ENCODE data around the gene ACAP1.
"Not testable (repeated sequence)": the region's sequence is repeated elsewhere in the genome, so short reads cannot be mapped to it uniquely, and the experiment has no call there.

Gene ACAP1

DNA sequence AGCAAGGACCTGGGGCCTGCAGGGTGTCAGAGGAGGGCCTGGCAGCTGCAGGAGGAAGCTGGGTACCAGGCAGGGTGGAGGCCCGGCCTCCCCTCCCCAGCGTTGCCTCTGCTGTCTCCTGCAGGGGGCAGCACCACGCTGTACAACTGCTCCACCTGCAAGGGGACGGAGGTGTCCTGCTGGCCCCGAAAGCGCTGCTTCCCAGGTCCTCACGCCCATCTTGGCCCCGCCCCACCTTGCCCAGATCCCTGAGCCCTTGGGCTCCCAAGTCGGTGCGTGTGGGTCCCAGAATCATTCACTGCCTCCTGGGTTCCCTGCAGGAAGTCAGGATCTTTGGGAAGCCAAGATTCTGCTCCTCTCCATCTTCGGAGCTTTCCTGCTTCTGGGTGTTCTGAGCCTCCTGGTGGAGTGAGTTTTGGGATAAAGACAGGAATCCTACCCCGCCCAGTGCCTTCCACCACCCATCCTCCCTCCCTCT lies 19.8 kb downstream of the ACAP1 start:
- peaks cover 25% of the 10 kb centered on the region for H3K79me2 ChIP-seq (ENCODE audit: control insufficient read depth, insufficient read depth, low read length, unreplicated experiment)
- no peak overlapping the region for H3K27ac ChIP-seq (ENCODE audit: low read depth, low read length)
- peaks cover 30% of the 10 kb centered on the region for H3K4me1 ChIP-seq (ENCODE audit: control insufficient read depth, insufficient read depth, low read length, unreplicated experiment)
- no peak overlapping the region for H3K4me3 ChIP-seq (ENCODE audit: low read depth, low read length)
- H3K36me3 ChIP-seq (ENCODE audit: insufficient read depth, low read length) = no peaks in the 10 kb centered on the region
- no peak overlapping the region for H2AFZ ChIP-seq (ENCODE audit: low read length, unreplicated experiment)
- H3K27me3 ChIP-seq (ENCODE audit: insufficient read depth, low read length) = no peaks in the 10 kb centered on the region

DNA sequence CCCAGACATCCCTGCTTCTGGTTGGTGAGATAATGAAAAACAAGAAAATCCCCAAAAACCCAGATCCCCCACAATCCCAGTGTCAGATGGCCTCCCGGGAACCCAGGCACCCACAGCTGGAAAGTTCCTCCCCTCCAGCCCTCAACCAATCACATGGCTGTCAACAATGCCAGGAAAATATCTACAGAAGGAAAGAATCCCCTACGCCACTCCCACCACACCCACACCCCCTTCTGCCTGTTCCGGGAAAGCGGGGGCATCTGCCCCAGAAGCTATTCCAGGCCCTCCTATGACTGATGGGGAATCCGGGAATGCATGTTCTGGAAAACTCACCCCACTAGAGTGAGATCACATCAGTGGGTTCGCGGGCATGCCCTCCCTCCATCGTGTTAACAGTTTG lies 20.4 kb downstream of the ACAP1 start:
- peaks cover 23% of the 10 kb centered on the region for H3K79me2 ChIP-seq (ENCODE audit: control insufficient read depth, insufficient read depth, low read length, unreplicated experiment)
- H3K36me3 ChIP-seq (ENCODE audit: insufficient read depth, low read length) = no peaks in the 10 kb centered on the region
- no peak overlapping the region for H2AFZ ChIP-seq (ENCODE audit: low read length, unreplicated experiment)
- H3K27me3 ChIP-seq (ENCODE audit: insufficient read depth, low read length) = no peaks in the 10 kb centered on the region
- peaks cover 30% of the 10 kb centered on the region for H3K4me1 ChIP-seq (ENCODE audit: control insufficient read depth, insufficient read depth, low read length, unreplicated experiment)
- no peak overlapping the region for H3K4me3 ChIP-seq (ENCODE audit: low read depth, low read length)
- no peak overlapping the region for H3K27ac ChIP-seq (ENCODE audit: low read depth, low read length)

DNA sequence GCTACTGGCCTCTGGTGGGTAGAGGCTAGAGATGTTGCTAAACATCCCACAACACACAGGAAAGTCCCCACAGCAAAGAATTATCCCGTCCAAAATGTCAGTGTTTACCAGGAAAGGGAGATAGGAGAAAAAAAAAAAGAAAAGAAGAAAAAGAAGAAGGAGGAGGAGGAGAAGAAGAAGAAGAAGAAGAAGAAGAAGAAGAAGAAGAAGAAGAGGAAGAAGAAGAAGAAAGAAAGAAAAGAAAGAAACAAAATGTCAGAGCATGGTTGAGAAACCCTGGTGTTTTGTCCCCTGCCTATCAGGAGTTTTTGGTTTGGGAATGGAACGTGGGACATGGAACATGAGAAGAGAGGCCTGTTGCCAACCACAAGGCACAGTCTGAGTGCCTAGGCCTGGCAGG lies 21.1 kb downstream of the ACAP1 start:
- Histone ChIP-seq H3K27me3 (ENCODE audit: insufficient read depth, low read length) (no peaks in the 10 kb centered on the region), H3K79me2 (ENCODE audit: control insufficient read depth, insufficient read depth, low read length, unreplicated experiment) (peaks cover 19% of the 10 kb centered on the region), H3K4me1 (ENCODE audit: control insufficient read depth, insufficient read depth, low read length, unreplicated experiment) (peaks cover 30% of the 10 kb centered on the region), H3K4me3 (ENCODE audit: low read depth, low read length) (no peak overlapping the region), H2AFZ (ENCODE audit: low read length, unreplicated experiment) (no peak overlapping the region), H3K27ac (ENCODE audit: low read depth, low read length) (no peak overlapping the region), H3K36me3 (ENCODE audit: insufficient read depth, low read length) (no peaks in the 10 kb centered on the region)

DNA sequence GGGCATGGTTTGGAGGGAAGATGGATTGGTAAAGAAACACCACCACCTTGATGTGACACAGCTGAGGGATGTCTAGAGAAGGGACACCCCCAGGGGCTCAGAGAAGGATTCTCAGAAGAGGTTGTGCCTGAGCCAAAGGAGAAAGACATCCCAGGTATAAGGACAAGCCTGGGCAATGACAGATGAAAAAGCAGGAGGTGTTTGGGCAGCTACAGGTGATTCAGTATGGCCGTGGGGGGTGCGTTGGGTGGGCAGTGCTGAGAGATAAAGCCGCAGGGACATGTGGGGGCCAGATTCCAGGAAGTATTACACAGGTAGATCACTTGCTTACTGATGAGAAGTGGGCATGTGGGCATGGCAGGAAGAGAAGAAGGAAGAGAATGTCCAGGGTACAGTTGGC lies 25.6 kb downstream of the ACAP1 start:
- H3K27me3 ChIP-seq (ENCODE audit: insufficient read depth, low read length) = no peaks in the 10 kb centered on the region
- no peaks in the 10 kb centered on the region for H3K79me2 ChIP-seq (ENCODE audit: control insufficient read depth, insufficient read depth, low read length, unreplicated experiment)
- no peaks in the 10 kb centered on the region for H3K36me3 ChIP-seq (ENCODE audit: insufficient read depth, low read length)
- no peak overlapping the region for H3K4me3 ChIP-seq (ENCODE audit: low read depth, low read length)
- no peak overlapping the region for H3K27ac ChIP-seq (ENCODE audit: low read depth, low read length)
- no peaks in the 10 kb centered on the region for H3K4me1 ChIP-seq (ENCODE audit: control insufficient read depth, insufficient read depth, low read length, unreplicated experiment)
- no peak overlapping the region for H2AFZ ChIP-seq (ENCODE audit: low read length, unreplicated experiment)

DNA sequence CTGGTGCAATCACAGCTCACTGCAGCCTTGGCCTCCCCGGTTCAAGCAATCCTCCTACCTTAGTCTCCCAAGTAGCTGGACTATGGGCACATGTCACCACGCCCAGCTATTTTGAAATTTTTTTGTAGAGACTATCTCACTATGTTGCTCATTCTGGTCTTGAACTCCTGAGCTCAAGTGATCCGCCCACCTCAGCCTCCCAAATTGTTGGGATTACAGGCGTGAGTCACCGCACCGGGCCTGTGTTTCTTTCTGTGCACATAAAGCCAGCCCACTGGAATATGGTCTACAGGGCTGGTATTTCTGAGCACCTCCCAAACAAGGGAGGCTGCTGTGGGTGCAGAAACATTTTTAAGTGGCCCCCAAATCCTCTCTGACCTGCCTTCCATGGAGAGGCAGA lies 27.0 kb downstream of the ACAP1 start:
- H3K4me3 ChIP-seq (ENCODE audit: low read depth, low read length) = no peak overlapping the region
- H3K4me1 ChIP-seq (ENCODE audit: control insufficient read depth, insufficient read depth, low read length, unreplicated experiment) = no peaks in the 10 kb centered on the region
- H3K36me3 ChIP-seq (ENCODE audit: insufficient read depth, low read length) = no peaks in the 10 kb centered on the region
- H3K27ac ChIP-seq (ENCODE audit: low read depth, low read length) = no peak overlapping the region
- H2AFZ ChIP-seq (ENCODE audit: low read length, unreplicated experiment) = peak overlapping the region; percentile 25
- no peaks in the 10 kb centered on the region for H3K27me3 ChIP-seq (ENCODE audit: insufficient read depth, low read length)
- no peaks in the 10 kb centered on the region for H3K79me2 ChIP-seq (ENCODE audit: control insufficient read depth, insufficient read depth, low read length, unreplicated experiment)

DNA sequence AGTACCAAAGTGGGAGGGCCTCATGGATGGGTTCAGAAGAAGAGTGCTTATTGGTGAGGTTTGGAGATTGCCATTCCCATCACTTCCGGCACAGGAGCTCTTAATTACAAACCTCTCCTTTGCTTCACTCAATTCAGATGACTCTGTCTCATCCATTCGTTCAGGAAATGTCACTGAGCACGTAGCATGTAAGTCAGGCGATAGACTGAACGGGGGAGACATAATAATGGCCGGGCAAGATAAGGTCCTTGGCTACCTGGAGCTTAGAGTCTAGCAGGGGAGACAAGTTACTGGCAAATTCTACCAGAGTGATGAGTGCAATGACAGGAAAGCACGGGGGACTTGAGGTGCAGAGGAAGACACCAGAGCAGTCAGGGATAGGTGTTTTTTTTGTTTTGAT lies 29.6 kb downstream of the ACAP1 start:
- not testable (repeated sequence) for H2AFZ ChIP-seq (ENCODE audit: low read length, unreplicated experiment); H3K27me3 ChIP-seq (ENCODE audit: insufficient read depth, low read length); H3K4me3 ChIP-seq (ENCODE audit: low read depth, low read length); H3K4me1 ChIP-seq (ENCODE audit: control insufficient read depth, insufficient read depth, low read length, unreplicated experiment); H3K36me3 ChIP-seq (ENCODE audit: insufficient read depth, low read length); H3K27ac ChIP-seq (ENCODE audit: low read depth, low read length); H3K79me2 ChIP-seq (ENCODE audit: control insufficient read depth, insufficient read depth, low read length, unreplicated experiment)

DNA sequence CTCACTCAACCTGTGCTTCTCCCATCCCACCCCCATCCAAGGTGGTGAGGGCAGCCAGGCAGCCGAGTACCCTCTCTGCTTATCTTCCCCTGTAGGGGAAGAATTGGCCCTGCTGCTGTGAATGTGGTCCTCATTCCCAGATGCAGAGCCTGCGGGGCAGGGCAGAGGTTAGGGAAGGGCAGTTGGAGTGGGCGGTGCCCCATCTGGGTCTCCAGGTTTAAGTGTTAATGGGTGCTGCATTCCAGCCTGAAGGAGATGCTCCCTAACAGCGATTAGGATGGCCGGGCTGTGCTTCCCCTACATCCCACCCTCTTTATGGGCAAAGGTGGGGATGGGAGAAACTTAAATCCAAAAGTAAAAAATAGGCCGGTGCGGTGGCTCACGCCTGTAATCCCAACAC lies 30.8 kb downstream of the ACAP1 start:
- no peaks in the 10 kb centered on the region for H3K4me1 ChIP-seq (ENCODE audit: control insufficient read depth, insufficient read depth, low read length, unreplicated experiment)
- H3K36me3 ChIP-seq (ENCODE audit: insufficient read depth, low read length) = no peaks in the 10 kb centered on the region
- no peaks in the 10 kb centered on the region for H3K79me2 ChIP-seq (ENCODE audit: control insufficient read depth, insufficient read depth, low read length, unreplicated experiment)
- H3K4me3 ChIP-seq (ENCODE audit: low read depth, low read length) = no peak overlapping the region
- H3K27ac ChIP-seq (ENCODE audit: low read depth, low read length) = no peak overlapping the region
- no peaks in the 10 kb centered on the region for H3K27me3 ChIP-seq (ENCODE audit: insufficient read depth, low read length)
- no peak overlapping the region for H2AFZ ChIP-seq (ENCODE audit: low read length, unreplicated experiment)

DNA sequence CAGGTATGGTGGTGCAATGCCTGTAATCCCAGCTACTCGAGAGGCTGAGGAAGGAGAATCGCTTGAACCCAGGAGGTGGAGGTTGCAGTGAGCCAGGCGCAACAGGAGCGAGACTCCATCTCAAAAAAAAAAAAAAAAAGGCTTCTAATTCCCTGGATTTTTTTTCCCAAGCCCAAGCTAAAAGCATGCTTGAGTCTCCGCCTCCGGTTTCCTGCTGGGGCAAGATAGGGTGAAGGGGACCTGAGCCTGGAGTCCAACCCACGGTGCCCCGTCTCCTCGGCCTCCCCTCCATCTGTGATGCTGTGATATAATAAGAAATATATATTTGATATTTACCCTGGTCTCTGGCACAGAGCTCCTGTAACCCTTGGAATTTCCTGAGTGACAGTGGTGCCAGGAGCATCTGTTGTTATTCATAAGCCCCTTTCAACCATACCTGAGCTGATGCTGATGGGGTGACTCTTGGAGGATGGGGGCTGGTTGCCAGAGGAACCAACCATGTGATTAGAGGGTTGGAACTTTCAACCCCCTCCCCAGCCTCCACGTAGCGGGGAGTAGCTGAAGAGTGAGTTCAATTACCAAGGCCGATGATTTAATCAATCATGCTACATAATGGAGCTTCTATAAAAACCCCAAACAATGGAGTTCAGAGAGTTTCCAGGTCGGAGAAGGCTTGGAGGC lies 31.7 kb downstream of the ACAP1 start:
- no peaks in the 10 kb centered on the region for H3K36me3 ChIP-seq (ENCODE audit: insufficient read depth, low read length)
- no peak overlapping the region for H3K27ac ChIP-seq (ENCODE audit: low read depth, low read length)
- no peaks in the 10 kb centered on the region for H3K4me1 ChIP-seq (ENCODE audit: control insufficient read depth, insufficient read depth, low read length, unreplicated experiment)
- H3K4me3 ChIP-seq (ENCODE audit: low read depth, low read length) = no peak overlapping the region
- H3K79me2 ChIP-seq (ENCODE audit: control insufficient read depth, insufficient read depth, low read length, unreplicated experiment) = no peaks in the 10 kb centered on the region
- H3K27me3 ChIP-seq (ENCODE audit: insufficient read depth, low read length) = no peaks in the 10 kb centered on the region
- H2AFZ ChIP-seq (ENCODE audit: low read length, unreplicated experiment) = no peak overlapping the region

DNA sequence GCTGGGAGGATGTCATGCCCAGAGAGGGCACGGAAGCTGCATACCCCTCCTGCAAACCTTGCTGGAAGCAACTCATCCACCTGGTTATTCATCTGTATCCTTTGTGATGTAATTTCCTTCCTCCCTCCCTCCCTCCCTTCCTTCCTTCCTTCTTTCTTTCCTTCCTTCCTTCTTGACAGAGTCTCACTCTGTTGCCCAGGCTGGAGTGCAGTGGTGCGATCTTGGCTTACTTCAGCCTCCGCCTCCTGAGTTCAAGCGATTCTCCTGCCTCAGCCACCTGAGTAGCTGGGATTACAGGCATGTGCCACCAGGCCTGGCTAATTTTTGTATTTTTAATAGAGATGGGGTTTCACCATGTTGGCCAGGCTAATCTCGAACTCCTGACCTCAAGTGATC lies 32.3 kb downstream of the ACAP1 start:
- not testable (repeated sequence) for H3K4me3 ChIP-seq (ENCODE audit: low read depth, low read length); H2AFZ ChIP-seq (ENCODE audit: low read length, unreplicated experiment)

DNA sequence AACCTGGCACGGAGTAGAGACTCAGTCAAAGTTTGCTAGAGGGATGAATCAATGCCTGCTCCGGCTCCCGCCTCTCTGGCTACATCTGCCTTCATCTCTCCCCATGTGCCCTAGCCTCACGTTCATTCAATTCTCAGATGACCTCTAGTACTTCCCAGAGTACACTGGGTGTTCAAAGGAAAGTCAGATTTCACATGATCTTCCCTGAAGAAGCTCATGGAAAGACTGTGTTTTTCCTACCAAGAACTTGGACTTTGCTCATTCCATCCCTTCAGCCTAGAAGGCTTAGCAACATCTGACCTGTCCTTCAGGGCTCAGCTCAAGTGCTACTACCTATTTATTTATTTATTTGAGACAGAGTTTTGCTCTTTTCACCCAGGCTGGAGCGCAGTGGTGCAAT lies 33.5 kb downstream of the ACAP1 start:
- Histone ChIP-seq H3K36me3 (ENCODE audit: insufficient read depth, low read length) (no peaks in the 10 kb centered on the region), H2AFZ (ENCODE audit: low read length, unreplicated experiment) (no peak overlapping the region), H3K4me1 (ENCODE audit: control insufficient read depth, insufficient read depth, low read length, unreplicated experiment) (no peaks in the 10 kb centered on the region), H3K4me3 (ENCODE audit: low read depth, low read length) (no peak overlapping the region), H3K79me2 (ENCODE audit: control insufficient read depth, insufficient read depth, low read length, unreplicated experiment) (no peaks in the 10 kb centered on the region), H3K27ac (ENCODE audit: low read depth, low read length) (no peak overlapping the region), H3K27me3 (ENCODE audit: insufficient read depth, low read length) (no peaks in the 10 kb centered on the region)

More for the DNA sequence above, 32.3 kb downstream of the ACAP1 start:
- not testable (repeated sequence) for H3K79me2 ChIP-seq (ENCODE audit: control insufficient read depth, insufficient read depth, low read length, unreplicated experiment); H3K36me3 ChIP-seq (ENCODE audit: insufficient read depth, low read length); H3K27me3 ChIP-seq (ENCODE audit: insufficient read depth, low read length); H3K4me1 ChIP-seq (ENCODE audit: control insufficient read depth, insufficient read depth, low read length, unreplicated experiment); H3K27ac ChIP-seq (ENCODE audit: low read depth, low read length)

DNA sequence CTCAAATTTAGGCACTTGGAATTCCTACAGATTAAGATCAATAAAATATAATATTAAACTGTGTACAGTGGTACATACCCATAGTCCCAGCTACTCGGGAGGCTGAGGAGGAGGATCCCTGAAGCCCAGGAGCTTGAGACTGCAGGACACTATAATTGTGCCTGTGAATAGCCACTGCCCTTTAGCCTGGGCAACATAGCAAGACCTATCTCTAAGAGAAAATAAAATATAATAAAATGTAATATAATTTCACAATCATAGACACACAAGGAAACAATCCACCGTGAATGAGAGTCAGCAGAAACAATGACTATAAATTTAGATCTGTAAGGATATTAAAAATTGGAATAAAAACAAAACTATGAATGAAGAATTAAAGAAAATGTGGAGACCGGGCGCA lies 34.5 kb downstream of the ACAP1 start:
- Histone ChIP-seq H2AFZ (ENCODE audit: low read length, unreplicated experiment) (no peak overlapping the region), H3K79me2 (ENCODE audit: control insufficient read depth, insufficient read depth, low read length, unreplicated experiment) (no peaks in the 10 kb centered on the region), H3K36me3 (ENCODE audit: insufficient read depth, low read length) (no peaks in the 10 kb centered on the region), H3K27ac (ENCODE audit: low read depth, low read length) (no peak overlapping the region), H3K27me3 (ENCODE audit: insufficient read depth, low read length) (no peaks in the 10 kb centered on the region), H3K4me1 (ENCODE audit: control insufficient read depth, insufficient read depth, low read length, unreplicated experiment) (no peaks in the 10 kb centered on the region), H3K4me3 (ENCODE audit: low read depth, low read length) (no peak overlapping the region)
